Smooth muscle cell (in vitro differentiated cells): ENCODE measurements around the gene SRD5A3. TPM values are rescaled to one million over a fixed set of nuclear protein-coding genes. Genes with fewer than 3 reads are reported as not detected.

Experiments
- DNase-seq: peaks from one replicate; lab custom pipeline; 2025; ENCODE audit not compliant: unreplicated experiment; lab: John Stamatoyannopoulos, UW
- H2AFZ ChIP-seq: fragments of 200-600 bp; sonication (generic); 2 replicates; pipeline ENCODE4 v1.6.0; 2016; ENCODE audit warnings: antibody characterized with exemption, low read depth, mild to moderate bottlenecking
- H3F3A ChIP-seq: fragments of 200-600 bp; sonication (generic); 2 replicates; pipeline ENCODE4 v1.6.0; 2017; ENCODE audit warnings: antibody characterized with exemption, low read depth
- H3K27ac ChIP-seq: fragments of 200-600 bp; sonication (generic); 2 replicates; pipeline ENCODE4 v1.5.1; 2016; ENCODE audit warnings: low read depth, mild to moderate bottlenecking
- H3K27me3 ChIP-seq: fragments of 200-600 bp; sonication (generic); 2 replicates; pipeline ENCODE4 v1.6.1; 2016; ENCODE audit warnings: low read depth, mild to moderate bottlenecking
- H3K36me3 ChIP-seq: fragments of 200-600 bp; sonication (generic); 2 replicates; pipeline ENCODE4 v1.5.1; 2016; ENCODE audit warnings: low read depth
- H3K4me1 ChIP-seq: fragments of 200-600 bp; sonication (generic); 2 replicates; pipeline ENCODE4 v1.5.1; 2016; ENCODE audit warnings: low read depth
- H3K4me2 ChIP-seq: fragments of 200-600 bp; sonication (generic); 2 replicates; pipeline ENCODE4 v1.6.0; 2016; ENCODE audit warnings: mild to moderate bottlenecking
- H3K4me3 ChIP-seq: fragments of 200-600 bp; sonication (generic); 2 replicates; pipeline ENCODE4 v1.5.1; 2016; ENCODE audit warnings: mild to moderate bottlenecking
- H3K79me2 ChIP-seq: fragments of 200-600 bp; sonication (generic); 2 replicates; pipeline ENCODE4 v1.6.0; 2016; ENCODE audit warnings: low read depth, mild to moderate bottlenecking
- H3K9ac ChIP-seq: fragments of 200-600 bp; sonication (generic); 2 replicates; pipeline ENCODE4 v1.6.0; 2016; ENCODE audit warnings: low read depth
- H3K9me3 ChIP-seq: fragments of 200-600 bp; sonication (generic); replicated peaks from 2 replicates; pipeline ENCODE4 v1.5.1; 2016; ENCODE audit warnings: low read depth
- H4K20me1 ChIP-seq: fragments of 200-600 bp; sonication (generic); 2 replicates; pipeline ENCODE4 v1.6.0; 2016; ENCODE audit warnings: low read depth
- CTCF ChIP-seq: fragments of 200-600 bp; sonication (generic); IDR thresholded peaks from 2 replicates; pipeline ENCODE4 v1.5.1; 2017; ENCODE audit warnings: borderline replicate concordance, mild to moderate bottlenecking, antibody characterized with exemption; ENCODE audit not compliant: insufficient read depth, poor library complexity, severe bottlenecking
- WGBS: methylation state at CpG from one replicate; pipeline ENCODE4 v1.1.7; 2016; ENCODE audit warnings: low lambda C conversion rate; 5-methylcytosine and 5-hydroxymethylcytosine counted together
- polyA plus RNA-seq: library from polyadenylated mRNA; unstranded; fragments of >200 nt; fragmentation: Nextera tagmentation; extraction: Ambion mirVana; gene quantifications from 2 replicates; pipeline ENCODE4 v1.2.1, GENCODE V29; 2016
- total RNA-seq: library from RNA; depleted of rRNA; stranded (reverse); fragments of >200 nt; gene quantifications from 2 replicates; pipeline ENCODE4 v1.2.3, GENCODE V29; 2014

SRD5A3 gene
- total and polyA plus RNA-seq, 2 experiments from 2014 or later = 18.1 to 37.3 TPM

- TF ChIP-seq CTCF = peak; percentile 82
- DNase-seq = peak; percentile 5
- 16% methylated on average over 8 of the region's 8 CpGs for WGBS
Observed at GRCh38 chr4:55321707-55322264, 24.3 kb upstream of the SRD5A3 start.

GRCh38 chr4:55323375-55323774, 22.7 kb upstream of the SRD5A3 start:
- no peak overlapping the region for H3K4me3 ChIP-seq

More at GRCh38 chr4:55321707-55322264, 24.3 kb upstream of the SRD5A3 start:
- Histone ChIP-seq H2AFZ (no peak overlapping the region), H3K4me1 (no peaks in the 10 kb centered on the region), H3K9ac (no peak overlapping the region), H3K4me2 (no peak overlapping the region), H3K27me3 (no peaks in the 10 kb centered on the region), H3K36me3 (no peaks in the 10 kb centered on the region), H3K27ac (no peak overlapping the region), H3K9me3 (no peaks in the 10 kb centered on the region), H3K4me3 (no peak overlapping the region), H3K79me2 (no peaks in the 10 kb centered on the region), H3F3A (no peaks in the 10 kb centered on the region), H4K20me1 (no peaks in the 10 kb centered on the region)

GRCh38 chr4:55326629-55327028, 19.4 kb upstream of the SRD5A3 start:
- DNase-seq = no peak
- Histone ChIP-seq H3F3A (no peaks in the 10 kb centered on the region), H3K27ac (no peak overlapping the region), H3K9me3 (no peaks in the 10 kb centered on the region), H4K20me1 (no peaks in the 10 kb centered on the region), H3K4me3 (no peak overlapping the region), H3K36me3 (no peaks in the 10 kb centered on the region), H3K4me2 (no peak overlapping the region), H3K4me1 (no peaks in the 10 kb centered on the region), H3K9ac (no peak overlapping the region), H2AFZ (no peak overlapping the region), H3K27me3 (no peaks in the 10 kb centered on the region), H3K79me2 (no peaks in the 10 kb centered on the region)
- no peak for TF ChIP-seq CTCF

More at GRCh38 chr4:55323375-55323774, 22.7 kb upstream of the SRD5A3 start:
- no peaks in the 10 kb centered on the region for H3K27me3 ChIP-seq
- no peaks in the 10 kb centered on the region for H3K9me3 ChIP-seq
- no peaks in the 10 kb centered on the region for H3K36me3 ChIP-seq
- no peak overlapping the region for H3K9ac ChIP-seq
- no peaks in the 10 kb centered on the region for H3F3A ChIP-seq
- H3K27ac ChIP-seq = no peak overlapping the region
- H2AFZ ChIP-seq = no peak overlapping the region
- no peak overlapping the region for H3K4me2 ChIP-seq
- no peaks in the 10 kb centered on the region for H3K4me1 ChIP-seq
- H3K79me2 ChIP-seq = no peaks in the 10 kb centered on the region
- no peak for DNase-seq
- TF ChIP-seq CTCF = no peak
- no peaks in the 10 kb centered on the region for H4K20me1 ChIP-seq

GRCh38 chr4:55329012-55329411, 17.0 kb upstream of the SRD5A3 start:
- Histone ChIP-seq H3K79me2 (no peaks in the 10 kb centered on the region), H2AFZ (no peak overlapping the region), H3K9me3 (no peaks in the 10 kb centered on the region), H4K20me1 (no peaks in the 10 kb centered on the region), H3K9ac (no peak overlapping the region), H3K27ac (no peak overlapping the region), H3F3A (no peaks in the 10 kb centered on the region), H3K36me3 (no peaks in the 10 kb centered on the region), H3K4me1 (no peaks in the 10 kb centered on the region), H3K27me3 (no peaks in the 10 kb centered on the region), H3K4me2 (no peak overlapping the region), H3K4me3 (no peak overlapping the region)
- WGBS = 91% methylated on average over 2 of the region's 2 CpGs
- no peak for TF ChIP-seq CTCF
- no peak for DNase-seq
